Transverse colon (tissue), 4 donors: Measurements from ENCODE around the gene TEX29.

Source experiments
- CTCF ChIP-seq, 5 experiments: fragments of 200-600 bp in 3 of 5; fragments of 450-650 bp in 2 of 5; sonication (generic) in 3 of 5; IDR thresholded peaks; 1 replicate in 2 of 5; 2 replicates in 3 of 5; pipeline ENCODE4 v1.5.1; 2016 to 2017; ENCODE audit warnings: antibody characterized with exemption in 5 of 5, inconsistent platforms in 3 of 5, mild to moderate bottlenecking in 2 of 5, moderate library complexity in 1 of 5
- EP300 ChIP-seq: sonication (generic); formaldehyde crosslinking; IDR thresholded peaks from one replicate; pipeline ENCODE4 v1.6.1; 2017; ENCODE audit warnings: antibody characterized with exemption, low read depth
- POLR2A ChIP-seq: fragments of 450-650 bp; IDR thresholded peaks from one replicate; pipeline ENCODE4 v1.6.1; 2016; ENCODE audit warnings: antibody characterized with exemption, mild to moderate bottlenecking, moderate library complexity
- POLR2AphosphoS5 ChIP-seq, 3 donors: sonication (generic); formaldehyde crosslinking; IDR thresholded peaks; one replicate each; pipeline ENCODE4 v1.6.1; 2016; ENCODE audit warnings: antibody characterized with exemption in 3 of 3

- TF ChIP-seq EP300 (no peak), POLR2AphosphoS5 (IDR thresholded peaks at IDR 0.05) (no peak), CTCF (IDR thresholded peaks at IDR 0.05) (no peak), POLR2A (no peak)
Observed at GRCh38 chr13:111346101-111346680, 25.7 kb downstream of the TEX29 start.
